Activated CD4-positive, CD25-positive, alpha-beta regulatory T cell (primary cell): Measurements from ENCODE around the gene GRAMD1B.

Source experiments
- DNase-seq, 4 experiments: peaks; one replicate each; lab custom pipeline; 2025; lab: John Stamatoyannopoulos, UW

Gene GRAMD1B

GRCh38 chr11:123475469-123475868, 45.4 kb downstream of the GRAMD1B start:
- no peak for DNase-seq

DNA sequence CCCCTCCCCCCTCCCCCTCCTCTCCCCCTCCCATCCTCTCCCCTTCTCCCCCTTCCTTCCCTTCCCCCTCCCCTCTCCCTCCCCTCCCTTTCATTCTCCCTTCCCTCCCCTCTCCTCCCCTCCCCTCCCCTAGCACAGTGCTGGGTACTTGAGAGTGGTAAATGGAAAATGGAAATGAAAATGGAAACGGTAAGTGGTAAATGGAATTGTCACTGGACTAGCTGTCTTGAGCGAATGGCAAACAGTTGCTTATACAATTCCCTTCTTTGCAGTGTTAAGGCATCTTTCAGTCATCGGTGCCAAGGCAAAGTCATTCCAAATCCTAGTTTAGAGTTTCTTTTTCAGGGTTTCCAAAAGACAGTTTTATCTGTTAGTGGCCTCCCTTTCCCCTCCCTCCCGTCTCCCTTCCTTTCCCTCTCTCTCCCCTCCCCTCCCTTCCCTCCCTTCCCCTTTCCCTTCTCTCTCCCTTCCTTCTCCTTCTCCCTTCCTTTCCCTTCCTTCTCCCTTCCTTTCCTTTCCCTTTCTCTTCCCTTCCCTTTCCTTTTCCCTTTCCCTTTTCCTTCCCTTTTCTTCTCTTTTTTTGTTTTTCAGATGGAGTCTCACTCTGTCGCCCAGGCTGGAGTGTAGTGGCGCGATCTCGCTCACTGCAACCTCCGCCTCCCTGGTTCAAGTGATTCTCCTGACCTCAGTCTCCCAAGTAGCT, 47.3 kb downstream of the GRAMD1B start:
- DNase-seq, result no peak

DNA sequence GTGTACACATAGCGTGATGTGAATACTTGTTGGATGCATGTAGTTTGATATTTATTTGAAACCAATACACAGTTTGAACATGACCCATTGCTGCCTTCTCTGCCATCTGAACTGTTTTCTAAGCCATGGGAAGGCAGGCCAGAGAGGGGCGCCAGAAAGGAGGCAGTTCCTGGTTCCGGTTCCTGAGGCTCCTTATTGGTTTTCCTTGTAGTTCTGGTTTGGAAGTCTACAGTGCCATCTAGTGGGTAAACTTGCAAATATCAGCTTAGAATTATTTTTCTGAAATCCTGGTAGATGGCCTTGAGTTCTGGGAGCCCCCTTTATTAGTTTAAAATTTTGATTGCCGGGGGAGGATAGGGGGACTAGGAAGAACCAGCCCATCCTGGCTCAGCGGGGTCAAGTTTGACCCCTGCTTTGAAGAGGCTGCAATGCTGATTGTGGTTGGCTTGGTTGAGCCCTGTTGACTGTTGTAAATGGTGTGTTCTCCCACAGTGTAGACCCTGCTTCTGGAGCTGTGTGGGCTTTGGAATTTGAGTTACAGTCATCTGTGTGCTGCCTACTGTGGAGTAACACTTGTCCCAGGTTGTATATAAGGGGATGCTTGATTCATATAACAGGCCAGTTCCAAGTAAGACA, 48.4 kb downstream of the GRAMD1B start:
- no peak for DNase-seq

- no peak for DNase-seq
Measured at GRCh38 chr11:123479048-123479837, 49.2 kb downstream of the GRAMD1B start.

DNA sequence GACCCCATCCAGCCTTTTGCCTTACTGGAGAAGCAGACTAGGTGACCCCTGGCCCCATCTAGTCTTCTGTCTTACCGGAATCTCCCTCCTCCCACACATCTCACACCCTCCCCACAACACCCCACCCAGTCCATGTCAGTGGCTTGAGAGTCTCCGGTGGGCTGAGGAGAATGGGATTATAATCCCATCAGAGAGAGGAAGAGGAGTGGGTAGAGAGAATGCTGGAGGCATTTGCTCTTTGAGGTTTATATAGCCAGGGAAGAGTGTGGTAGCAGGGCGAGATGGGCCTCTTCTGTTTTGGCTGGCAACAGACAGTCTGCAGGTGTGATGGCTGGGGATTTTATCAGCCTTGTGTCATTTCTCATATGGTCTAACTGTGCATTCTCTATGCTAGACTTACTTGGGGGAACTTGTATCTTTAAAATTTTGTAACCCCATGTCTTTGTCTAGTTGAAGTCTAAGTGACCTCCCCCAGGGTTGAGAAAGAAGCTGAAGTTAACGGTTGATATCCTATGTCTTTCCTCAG, 50.3 kb downstream of the GRAMD1B start:
- no peak for DNase-seq

GRCh38 chr11:123480882-123481281, 50.8 kb downstream of the GRAMD1B start:
- no peak for DNase-seq

DNA sequence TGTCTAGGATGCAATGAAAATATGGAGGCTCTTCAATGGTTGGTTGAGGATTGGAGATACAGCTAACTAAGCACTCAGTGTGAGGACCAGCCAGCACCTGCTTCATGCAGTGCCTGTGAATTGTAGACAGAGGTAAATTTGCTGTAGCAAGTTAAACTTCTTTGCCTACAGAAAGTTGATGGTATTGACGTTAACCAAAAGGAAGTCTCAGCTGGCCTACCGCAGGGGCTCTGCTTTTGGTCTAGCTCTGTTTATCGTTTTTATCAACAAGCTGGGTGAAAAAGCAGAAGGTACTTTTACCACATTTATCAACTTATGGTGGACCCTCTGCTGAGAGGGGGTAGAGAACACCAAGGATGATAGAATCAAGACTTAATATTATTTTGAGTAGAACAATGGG, 51.6 kb downstream of the GRAMD1B start:
- no peak for DNase-seq

GRCh38 chr11:123482218-123482617, 52.1 kb downstream of the GRAMD1B start:
- DNase-seq, result no peak

DNA sequence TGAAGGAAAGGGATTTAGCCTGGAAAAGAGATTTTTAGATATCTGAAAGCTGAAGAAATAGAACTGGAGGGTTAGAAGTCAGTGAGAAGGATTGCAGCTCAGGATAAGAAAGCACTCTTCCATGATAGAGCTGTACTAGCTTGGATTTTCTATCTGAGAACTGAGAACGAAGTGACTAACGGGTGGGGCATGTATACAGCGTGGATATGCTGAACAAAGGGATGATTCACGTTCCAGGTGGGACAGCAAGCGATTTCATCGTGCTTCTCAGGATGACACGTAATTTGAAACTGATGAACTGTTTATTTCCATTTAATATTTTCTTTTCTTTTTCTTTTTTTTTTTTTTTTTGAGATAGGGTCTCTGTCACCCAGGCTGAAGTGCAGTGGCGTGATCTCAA, 53.0 kb downstream of the GRAMD1B start:
- DNase-seq, result no peak

DNA sequence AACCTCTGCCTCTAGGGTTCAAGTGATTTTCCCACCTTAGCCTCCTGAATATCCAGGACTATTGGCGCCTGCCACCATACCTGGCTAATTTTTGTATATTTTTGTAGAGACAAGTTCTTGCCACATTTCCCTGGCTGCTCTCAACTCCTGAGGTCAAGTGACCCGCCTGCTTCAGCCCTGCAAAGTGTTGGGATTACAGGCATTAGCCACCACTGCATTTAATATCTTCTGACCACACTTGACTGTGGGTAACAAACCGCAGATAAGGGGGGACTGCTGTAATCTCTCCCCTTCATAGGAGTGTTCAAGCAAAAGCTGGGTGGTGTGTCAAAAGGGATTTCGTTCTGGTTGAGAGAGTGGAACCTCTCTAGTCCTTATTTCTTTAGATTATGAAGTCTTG, 53.4 kb downstream of the GRAMD1B start:
- no peak for DNase-seq

DNA sequence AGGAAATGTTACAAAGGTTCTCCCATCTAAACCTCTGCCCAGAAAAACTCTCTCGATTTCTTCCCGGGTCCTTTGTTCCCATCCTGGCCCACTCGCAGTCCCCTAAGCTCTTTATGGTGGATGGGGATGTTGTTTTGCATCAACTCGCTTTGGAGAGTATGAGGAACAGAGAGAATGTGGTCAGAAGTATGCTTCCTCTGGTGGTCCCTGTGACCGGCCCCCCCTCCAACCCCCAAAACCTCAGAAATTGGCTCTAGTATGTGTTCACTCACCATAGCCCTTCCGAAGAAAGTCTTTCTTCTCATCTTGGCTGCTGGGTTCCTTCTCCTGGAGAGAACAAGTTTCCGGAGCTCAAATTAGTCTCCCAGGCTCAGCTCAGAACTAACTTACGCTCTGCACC, 54.4 kb downstream of the GRAMD1B start:
- no peak for DNase-seq

GRCh38 chr11:123487157-123487744, 57.2 kb downstream of the GRAMD1B start:
- DNase-seq, result no peak

DNA sequence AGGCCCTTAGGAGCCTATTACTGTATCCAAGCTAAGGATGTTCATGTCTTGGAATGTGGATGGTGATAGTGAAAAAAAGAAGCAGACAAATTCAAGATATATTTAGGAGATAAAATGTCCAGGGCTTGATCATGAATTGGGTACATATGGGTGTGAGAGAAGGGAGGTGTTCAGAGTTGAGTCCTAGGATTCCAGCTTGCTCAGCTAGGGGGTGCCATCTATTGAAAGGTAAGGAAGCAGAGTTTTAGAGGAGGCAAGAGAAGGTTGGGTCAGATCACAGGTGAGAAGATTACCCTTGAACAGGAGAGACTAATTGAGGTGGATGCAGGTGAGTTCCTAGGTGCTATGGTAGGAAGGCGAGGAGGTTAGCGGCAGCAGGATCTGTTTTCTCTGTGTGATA, 60.5 kb downstream of the GRAMD1B start:
- DNase-seq, result no peak

GRCh38 chr11:123491241-123491640, 61.2 kb downstream of the GRAMD1B start:
- DNase-seq, result no peak

GRCh38 chr11:123493349-123494063, 63.4 kb downstream of the GRAMD1B start:
- DNase-seq, result no peak

- DNase-seq, result no peak
Measured at GRCh38 chr11:123494195-123495050, 64.4 kb downstream of the GRAMD1B start.

GRCh38 chr11:123504401-123504800, 74.3 kb downstream of the GRAMD1B start:
- no peak for DNase-seq

DNA sequence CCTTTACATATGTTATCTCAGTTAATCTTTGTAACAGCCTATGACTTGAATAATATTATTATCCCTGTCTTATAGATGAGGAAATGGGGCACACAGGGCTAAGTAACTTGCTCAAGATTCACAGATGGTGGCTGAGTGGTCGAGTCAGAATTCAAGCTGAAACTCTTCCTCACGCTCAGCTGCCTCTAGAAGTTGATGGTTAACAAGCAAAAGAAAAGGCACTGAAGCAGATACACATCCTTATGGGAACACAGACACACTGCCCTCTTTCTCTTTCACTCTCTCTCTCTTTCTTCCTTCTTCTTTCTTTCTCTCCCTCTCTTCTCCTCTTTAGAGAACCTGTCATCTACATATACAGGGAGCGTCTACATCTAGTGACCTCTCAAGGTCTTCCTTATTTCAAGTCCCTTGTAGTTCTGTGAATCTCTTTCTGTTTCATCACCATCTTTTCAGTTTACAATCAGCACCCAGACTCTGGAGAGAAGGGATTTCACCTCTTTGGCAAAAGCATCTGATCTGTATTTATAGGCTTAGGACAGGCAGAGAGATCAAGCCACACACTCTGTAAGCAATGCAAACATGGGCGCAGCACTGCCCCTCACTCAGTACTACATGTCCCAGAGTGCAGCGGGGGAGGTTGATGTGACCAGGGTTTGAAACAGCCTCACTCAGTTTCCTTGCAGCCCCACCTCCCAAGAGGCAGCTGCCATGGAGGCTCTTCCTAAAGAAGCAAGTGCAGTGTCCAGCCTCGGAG, 75.7 kb downstream of the GRAMD1B start:
- DNase-seq, result no peak

DNA sequence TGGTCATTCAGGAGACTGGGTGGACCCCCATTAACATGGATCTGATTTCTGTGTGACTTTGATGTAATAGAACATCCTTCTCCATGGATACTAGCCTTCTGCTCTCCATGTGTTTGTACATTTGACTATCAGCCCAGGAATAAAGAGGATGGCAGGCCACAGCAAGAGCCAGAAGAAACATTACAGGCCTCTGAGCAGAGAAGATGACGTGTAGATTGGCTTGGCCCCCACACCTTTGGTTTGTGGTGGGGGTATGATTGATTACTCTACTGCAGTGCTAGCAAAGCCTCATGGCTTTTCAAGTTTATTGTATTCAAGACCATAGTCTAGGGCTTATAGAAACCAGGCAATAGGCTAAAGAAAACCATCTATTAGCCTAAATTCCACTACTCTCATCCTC, 77.0 kb downstream of the GRAMD1B start:
- no peak for DNase-seq
